Stimulated activated naive CD8-positive, alpha-beta T cell treated with anti-CD3 and anti-CD28 coated beads, Interleukin-15, Interleukin-2, amounts not matched to agents 100 ng/mL and 50 ng/mL, for 24 hours (primary cell): ENCODE measurements around the gene PAPOLG.
"Not testable (repeated sequence)": the region's sequence is repeated elsewhere in the genome, so short reads cannot be mapped to it uniquely, and the experiment has no call there.

Source experiments
- H3K27ac Mint-ChIP-seq: one replicate; pipeline ENCODE4 v1.8.0; 2021; ENCODE audit warnings: mild to moderate bottlenecking, mixed read lengths
- H3K27me3 Mint-ChIP-seq: one replicate; pipeline ENCODE4 v1.8.0; 2021; ENCODE audit warnings: mixed read lengths
- H3K36me3 Mint-ChIP-seq: one replicate; pipeline ENCODE4 v1.8.0; 2021; ENCODE audit warnings: low read depth, mixed read lengths
- H3K4me1 Mint-ChIP-seq: one replicate; pipeline ENCODE4 v1.8.0; 2021; ENCODE audit warnings: low read depth, mixed read lengths
- H3K4me3 Mint-ChIP-seq: one replicate; pipeline ENCODE4 v1.8.0; 2021; ENCODE audit warnings: mild to moderate bottlenecking, mixed read lengths
- H3K9me3 Mint-ChIP-seq: one replicate; pipeline ENCODE4 v1.8.0; 2021; ENCODE audit warnings: mixed read lengths

Gene PAPOLG

DNA sequence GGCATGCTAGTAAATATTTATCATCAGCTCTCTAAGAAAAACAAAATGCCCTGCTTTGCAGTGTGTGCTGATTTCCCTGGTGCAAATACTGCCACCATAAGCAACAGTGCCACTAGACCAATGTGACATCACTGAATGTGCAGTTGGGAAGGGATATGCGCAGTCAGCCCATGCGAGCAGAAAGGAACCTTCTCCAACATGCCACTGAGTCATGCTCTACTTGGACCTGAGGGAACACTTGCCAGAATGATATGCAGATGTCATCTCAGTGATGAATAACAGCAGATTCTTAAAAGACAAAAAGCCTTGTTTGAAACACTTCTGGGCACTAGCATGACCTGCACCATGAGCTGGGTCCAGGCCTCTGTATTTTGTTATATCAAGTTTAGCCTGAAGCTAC is 70.0 kb downstream of the PAPOLG start:
- Mint-ChIP-seq H3K27ac (no peak overlapping the region), H3K36me3 (no peaks in the 10 kb centered on the region), H3K4me3 (no peak overlapping the region), H3K27me3 (peaks cover 4% of the 10 kb centered on the region), H3K4me1 (peaks cover 49% of the 10 kb centered on the region), H3K9me3 (peaks cover 4% of the 10 kb centered on the region)

DNA sequence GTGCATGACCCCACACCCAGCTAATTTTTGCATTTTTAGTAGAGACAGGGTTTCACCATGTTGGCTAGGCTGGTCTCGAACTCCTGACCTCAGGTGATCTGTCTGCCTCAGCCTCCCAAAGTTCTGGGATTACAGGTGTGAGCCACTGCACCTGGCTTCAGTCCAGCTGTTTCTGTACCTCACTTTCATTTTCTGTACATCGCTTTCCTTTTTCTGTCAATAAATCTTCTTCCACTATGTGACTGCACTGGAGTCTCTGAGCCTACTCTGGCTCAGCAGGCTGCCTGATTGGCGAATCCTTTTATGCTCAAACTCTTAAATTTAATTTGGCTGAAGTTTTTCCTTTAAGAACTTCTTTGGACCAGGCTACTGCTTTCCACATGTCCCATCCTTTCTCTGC is 70.8 kb downstream of the PAPOLG start:
- not testable (repeated sequence) for H3K9me3 Mint-ChIP-seq, H3K4me3 Mint-ChIP-seq, H3K36me3 Mint-ChIP-seq, H3K27me3 Mint-ChIP-seq
- H3K4me1 Mint-ChIP-seq = peaks cover 45% of the 10 kb centered on the region
- peak overlapping the region; percentile 68 for H3K27ac Mint-ChIP-seq

DNA sequence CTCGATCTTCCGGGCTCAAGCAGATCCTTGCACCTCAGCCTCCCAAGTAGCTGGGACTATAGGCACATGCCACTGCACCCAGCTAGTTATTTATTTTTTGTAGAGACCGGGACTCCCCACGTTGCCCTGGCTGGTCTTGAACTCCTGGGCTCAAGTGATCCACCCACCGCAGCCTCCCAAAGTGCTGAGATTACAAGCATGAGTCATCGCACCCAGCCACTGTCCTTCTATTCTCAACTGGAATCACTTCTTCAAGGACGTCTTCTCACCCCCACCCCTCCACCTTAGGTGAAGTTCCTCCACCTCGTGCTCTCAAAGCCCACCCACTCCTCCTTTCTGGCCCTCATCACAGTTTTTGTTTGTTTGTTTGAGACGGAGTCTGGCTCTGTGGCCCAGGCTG is 71.3 kb downstream of the PAPOLG start:
- Mint-ChIP-seq H3K9me3 (peaks cover 4% of the 10 kb centered on the region), H3K4me1 (peaks cover 47% of the 10 kb centered on the region), H3K4me3 (no peak overlapping the region), H3K27me3 (peaks cover 4% of the 10 kb centered on the region), H3K27ac (peak overlapping the region; percentile 68), H3K36me3 (no peaks in the 10 kb centered on the region)

DNA sequence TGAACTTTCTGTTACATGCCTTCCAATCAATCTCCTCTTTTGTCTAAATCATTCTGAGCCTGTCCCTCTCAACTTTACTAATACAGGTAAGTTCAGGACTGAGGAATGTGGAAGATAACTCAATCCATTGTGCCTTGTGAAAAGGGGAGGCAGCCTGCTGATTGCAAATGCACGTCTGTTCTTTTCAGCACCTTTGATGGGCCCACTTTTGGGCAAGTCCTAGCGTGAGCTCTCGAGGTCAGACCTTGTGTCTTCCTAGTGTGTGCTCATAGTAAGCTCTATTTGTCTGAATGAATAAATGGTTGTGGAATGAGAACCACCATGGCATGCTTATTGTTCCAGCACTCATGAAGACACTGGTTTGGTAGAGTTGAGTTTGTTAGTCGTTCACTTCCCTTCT is 74.9 kb downstream of the PAPOLG start:
- H3K9me3 Mint-ChIP-seq = peaks cover 4% of the 10 kb centered on the region
- H3K4me3 Mint-ChIP-seq = no peak overlapping the region
- H3K27me3 Mint-ChIP-seq = peaks cover 4% of the 10 kb centered on the region
- no peaks in the 10 kb centered on the region for H3K36me3 Mint-ChIP-seq
- H3K27ac Mint-ChIP-seq = no peak overlapping the region
- peaks cover 74% of the 10 kb centered on the region for H3K4me1 Mint-ChIP-seq

DNA sequence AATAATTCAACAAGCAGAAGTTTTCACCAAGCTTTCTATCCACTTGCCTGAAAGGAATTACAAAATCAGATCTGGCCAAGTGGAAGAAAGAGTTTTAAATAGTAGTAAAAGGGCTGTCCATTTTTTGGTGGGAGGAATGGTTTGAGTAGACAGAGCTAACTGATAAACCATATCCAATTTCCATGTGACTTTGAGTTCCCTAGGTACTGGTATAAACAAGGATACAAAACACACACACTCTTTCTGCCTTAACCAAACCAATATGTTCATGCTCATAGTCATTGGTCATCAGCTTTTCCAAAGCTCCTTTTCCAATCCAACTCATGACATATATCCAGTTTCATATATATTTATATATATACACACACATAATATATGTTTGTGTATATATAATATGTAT is 75.9 kb downstream of the PAPOLG start:
- Mint-ChIP-seq H3K4me1 (peaks cover 74% of the 10 kb centered on the region), H3K27ac (no peak overlapping the region), H3K36me3 (no peaks in the 10 kb centered on the region)

DNA sequence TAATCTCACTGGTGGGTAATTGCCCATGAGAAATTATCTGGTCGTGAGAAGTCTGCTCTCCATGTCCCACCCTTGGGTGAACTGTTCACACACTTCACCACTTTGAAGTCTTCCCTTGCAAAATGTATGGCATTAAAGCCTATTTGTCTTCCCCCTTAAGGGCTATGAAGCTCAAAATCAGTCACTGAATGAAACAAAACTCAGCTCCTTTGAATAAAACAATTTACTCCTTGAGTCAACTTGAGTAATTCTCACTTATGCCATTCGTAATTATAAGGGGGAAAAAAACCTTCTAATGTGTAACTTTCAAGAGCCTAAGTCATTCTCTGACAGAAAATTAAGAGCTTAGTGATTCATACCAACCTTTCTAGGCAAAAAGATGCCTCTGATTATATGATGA is 76.6 kb downstream of the PAPOLG start:
- peaks cover 10% of the 10 kb centered on the region for H3K27me3 Mint-ChIP-seq
- peaks cover 4% of the 10 kb centered on the region for H3K9me3 Mint-ChIP-seq
- no peaks in the 10 kb centered on the region for H3K36me3 Mint-ChIP-seq
- peaks cover 74% of the 10 kb centered on the region for H3K4me1 Mint-ChIP-seq
- no peak overlapping the region for H3K4me3 Mint-ChIP-seq
- H3K27ac Mint-ChIP-seq = peak overlapping the region; percentile 82

More for the DNA sequence above, 75.9 kb downstream of the PAPOLG start:
- Mint-ChIP-seq H3K9me3 (peaks cover 4% of the 10 kb centered on the region), H3K27me3 (peaks cover 10% of the 10 kb centered on the region), H3K4me3 (no peak overlapping the region)

DNA sequence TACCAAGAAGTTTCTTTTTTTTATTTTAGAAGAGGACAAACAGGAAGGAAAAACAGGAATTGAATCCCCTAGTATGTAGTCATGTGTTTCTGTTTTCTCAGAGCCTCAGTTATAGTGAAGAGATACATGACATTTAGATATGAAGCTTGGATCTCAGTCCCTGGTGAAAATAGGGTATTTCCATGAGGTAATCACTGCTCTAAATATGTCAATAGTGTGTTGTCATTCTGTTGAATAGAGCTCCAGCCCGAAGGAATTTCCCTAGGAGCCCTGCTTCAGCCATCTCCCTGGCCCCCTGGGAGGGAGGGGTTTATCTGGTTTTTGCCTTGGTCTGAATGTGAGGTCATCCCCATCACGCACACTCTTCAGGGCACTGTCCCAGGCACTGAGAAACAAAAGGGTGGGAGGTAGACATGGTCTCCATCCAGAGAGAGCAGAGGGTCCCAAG is 78.2 kb downstream of the PAPOLG start:
- H3K4me1 Mint-ChIP-seq = peaks cover 79% of the 10 kb centered on the region
- H3K36me3 Mint-ChIP-seq = no peaks in the 10 kb centered on the region

DNA sequence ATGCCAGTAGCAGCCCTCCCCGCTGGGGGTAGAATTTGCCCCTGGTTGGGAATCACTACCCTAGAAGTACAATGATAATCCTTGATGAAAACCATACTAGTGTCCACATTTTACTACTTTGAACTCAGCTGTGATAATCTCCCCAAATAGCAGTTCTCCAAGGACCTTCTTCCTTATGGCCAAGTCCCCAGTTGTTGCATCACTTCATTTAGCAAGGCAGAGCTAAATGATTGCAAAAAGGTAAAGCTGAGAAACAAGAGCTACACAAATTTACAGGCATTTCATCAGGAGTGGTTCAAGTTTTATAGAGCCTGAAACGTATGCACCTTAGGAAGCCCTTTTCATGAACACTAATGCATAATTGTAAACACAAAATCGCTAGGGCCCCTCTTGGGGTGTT is 80.4 kb downstream of the PAPOLG start:
- no peaks in the 10 kb centered on the region for H3K9me3 Mint-ChIP-seq
- H3K4me1 Mint-ChIP-seq = peaks cover 88% of the 10 kb centered on the region
- H3K36me3 Mint-ChIP-seq = no peaks in the 10 kb centered on the region
- H3K27me3 Mint-ChIP-seq = peaks cover 6% of the 10 kb centered on the region
- H3K27ac Mint-ChIP-seq = peak overlapping the region; percentile 8
- no peak overlapping the region for H3K4me3 Mint-ChIP-seq

More for the DNA sequence above, 78.2 kb downstream of the PAPOLG start:
- Mint-ChIP-seq H3K27me3 (peaks cover 10% of the 10 kb centered on the region), H3K4me3 (no peak overlapping the region), H3K27ac (peak overlapping the region; percentile 89), H3K9me3 (peaks cover 4% of the 10 kb centered on the region)

DNA sequence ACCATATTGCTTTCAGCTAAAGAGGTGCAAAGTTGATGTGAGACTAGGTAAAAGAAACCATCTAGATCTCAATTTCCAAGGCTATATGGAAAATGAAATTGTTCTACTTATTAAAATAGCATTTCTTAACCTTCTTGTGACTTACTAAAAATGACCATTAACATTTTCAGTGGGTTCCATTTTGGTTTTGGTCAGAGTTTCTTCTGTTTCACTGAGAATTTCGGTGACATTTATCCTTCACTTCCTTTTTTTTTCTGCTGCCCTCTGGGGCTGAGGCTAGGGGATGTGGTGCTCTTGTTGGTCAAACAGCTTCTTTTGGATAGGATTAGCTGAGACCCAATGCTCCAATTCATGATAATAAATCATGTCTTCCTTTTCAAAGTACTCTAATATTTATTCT is 81.1 kb downstream of the PAPOLG start:
- no peaks in the 10 kb centered on the region for H3K9me3 Mint-ChIP-seq
- H3K27me3 Mint-ChIP-seq = peaks cover 6% of the 10 kb centered on the region
- H3K4me1 Mint-ChIP-seq = peaks cover 82% of the 10 kb centered on the region
- no peak overlapping the region for H3K27ac Mint-ChIP-seq
- H3K36me3 Mint-ChIP-seq = no peaks in the 10 kb centered on the region
- H3K4me3 Mint-ChIP-seq = no peak overlapping the region

DNA sequence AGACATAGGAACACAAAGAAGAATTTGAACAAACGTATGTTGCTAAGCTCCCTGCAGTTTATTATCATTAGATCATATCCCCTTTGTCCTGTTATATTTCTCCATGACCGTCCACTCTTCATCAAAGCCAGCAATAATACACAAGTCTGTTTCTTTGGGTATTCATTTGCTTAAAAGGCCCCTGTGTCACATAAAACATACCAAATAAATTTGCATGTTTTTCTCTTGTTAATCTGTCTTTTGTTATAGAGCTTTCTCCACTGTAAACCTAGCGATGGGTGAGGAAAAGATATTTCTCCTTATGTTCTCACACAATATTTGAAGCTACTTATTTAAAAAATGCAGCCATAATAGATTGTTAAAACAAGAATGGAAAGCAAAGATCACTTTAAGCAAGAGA is 82.4 kb downstream of the PAPOLG start:
- H3K4me3 Mint-ChIP-seq = no peak overlapping the region
- peaks cover 6% of the 10 kb centered on the region for H3K27me3 Mint-ChIP-seq
- no peaks in the 10 kb centered on the region for H3K36me3 Mint-ChIP-seq
- no peaks in the 10 kb centered on the region for H3K9me3 Mint-ChIP-seq
- H3K27ac Mint-ChIP-seq = peak overlapping the region; percentile 4
- peaks cover 79% of the 10 kb centered on the region for H3K4me1 Mint-ChIP-seq

DNA sequence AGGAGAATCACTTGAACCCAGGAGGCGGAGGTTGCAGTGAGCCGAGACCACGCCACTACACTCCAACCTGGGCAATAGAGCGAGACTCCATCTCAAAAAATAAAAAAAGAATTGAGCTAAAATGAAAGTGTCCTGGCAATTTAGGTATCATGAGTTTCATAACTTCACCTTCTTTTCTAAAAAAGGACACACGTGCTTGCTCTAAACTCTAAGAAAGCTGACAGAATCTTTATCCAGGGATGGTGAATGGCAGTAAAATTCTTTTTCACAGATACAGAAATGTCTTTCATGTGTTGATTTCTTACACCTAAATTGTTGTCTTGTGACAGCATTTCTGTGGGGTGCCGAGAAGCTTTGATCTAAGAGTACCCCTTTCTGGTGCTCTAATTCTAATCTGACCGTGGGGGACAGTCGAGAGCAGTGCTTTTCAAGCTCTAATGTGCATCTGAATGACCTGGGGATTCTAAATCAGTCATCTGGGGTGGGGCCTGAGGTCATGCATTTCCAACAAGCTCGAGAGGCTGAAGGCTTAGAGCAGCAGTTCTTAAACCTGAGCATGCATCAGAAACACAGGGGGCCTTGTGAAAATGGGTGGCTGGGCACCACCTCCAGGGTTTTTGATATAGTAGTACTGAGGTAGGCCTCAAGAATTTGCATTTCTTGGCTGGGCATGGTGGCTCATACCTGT is 83.2 kb downstream of the PAPOLG start:
- peaks cover 6% of the 10 kb centered on the region for H3K27me3 Mint-ChIP-seq
- H3K4me1 Mint-ChIP-seq = peaks cover 79% of the 10 kb centered on the region
- no peak overlapping the region for H3K4me3 Mint-ChIP-seq
- peak overlapping the region; percentile 65 for H3K27ac Mint-ChIP-seq
- no peaks in the 10 kb centered on the region for H3K36me3 Mint-ChIP-seq
- no peaks in the 10 kb centered on the region for H3K9me3 Mint-ChIP-seq

DNA sequence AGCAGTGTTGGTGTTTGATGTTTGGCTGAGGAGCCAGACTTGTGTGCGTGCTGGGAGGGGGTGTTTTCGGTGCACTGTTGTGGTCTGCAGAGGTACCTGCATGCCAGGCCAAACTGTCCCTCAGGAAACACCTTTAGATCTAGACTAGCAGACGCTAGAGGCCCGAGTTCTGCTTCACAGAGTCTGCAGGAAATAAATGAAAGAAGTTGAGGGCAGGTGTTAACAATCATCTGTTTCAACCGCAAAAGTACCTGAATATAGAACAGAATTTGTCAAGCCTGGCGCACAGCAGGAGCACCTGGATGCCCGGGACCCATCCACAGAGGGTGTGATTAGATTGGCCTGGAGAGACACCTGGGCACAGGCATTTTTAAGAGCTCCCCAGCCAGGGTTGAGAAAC is 84.8 kb downstream of the PAPOLG start:
- Mint-ChIP-seq H3K27me3 (peaks cover 6% of the 10 kb centered on the region), H3K9me3 (no peaks in the 10 kb centered on the region), H3K27ac (peak overlapping the region; percentile 84), H3K36me3 (no peaks in the 10 kb centered on the region), H3K4me1 (peaks cover 76% of the 10 kb centered on the region), H3K4me3 (peak overlapping the region; percentile 32)

DNA sequence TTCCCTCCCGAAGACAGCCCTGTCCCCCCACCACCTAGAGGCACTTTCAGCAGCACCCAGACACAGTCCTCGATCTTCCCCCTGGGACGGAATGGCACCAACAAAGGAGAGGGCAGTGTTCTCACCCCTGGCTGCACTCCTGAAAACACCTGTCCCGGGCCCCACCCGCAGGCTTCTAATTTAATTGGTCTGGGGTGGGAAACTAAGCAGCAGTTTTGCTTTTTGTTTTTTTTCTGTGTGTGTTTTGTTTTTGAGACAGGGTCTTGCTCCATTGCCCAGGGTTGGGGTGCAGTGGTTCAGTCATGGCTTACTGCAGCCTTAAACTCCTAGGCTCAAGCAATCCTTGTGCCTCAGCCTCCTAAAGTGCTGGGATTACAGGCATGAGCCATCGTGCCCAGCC is 86.9 kb downstream of the PAPOLG start:
- no peak overlapping the region for H3K27ac Mint-ChIP-seq
- H3K4me1 Mint-ChIP-seq = peaks cover 59% of the 10 kb centered on the region
- no peaks in the 10 kb centered on the region for H3K27me3 Mint-ChIP-seq
- no peak overlapping the region for H3K4me3 Mint-ChIP-seq
- H3K9me3 Mint-ChIP-seq = no peaks in the 10 kb centered on the region
- H3K36me3 Mint-ChIP-seq = no peaks in the 10 kb centered on the region

DNA sequence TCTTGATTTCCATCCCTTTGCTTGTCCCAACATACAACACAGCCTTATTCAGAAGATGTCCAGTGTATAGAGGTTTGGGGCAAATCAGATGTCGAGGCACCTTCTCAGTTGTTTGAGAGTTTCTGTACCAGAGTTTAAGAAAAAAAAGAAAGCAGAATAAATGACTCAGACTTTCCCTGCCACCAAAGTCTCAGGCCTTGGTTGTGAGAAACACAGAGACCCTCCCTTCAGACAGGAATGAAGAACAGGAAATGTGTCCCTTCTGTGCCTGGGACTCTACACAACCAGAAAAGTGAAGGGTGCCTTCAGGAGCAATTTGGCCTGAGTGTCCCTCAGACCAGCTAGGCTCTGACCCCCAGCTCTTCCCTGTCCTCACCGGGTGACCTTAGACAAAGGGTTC is 88.0 kb downstream of the PAPOLG start:
- no peaks in the 10 kb centered on the region for H3K27me3 Mint-ChIP-seq
- H3K36me3 Mint-ChIP-seq = no peaks in the 10 kb centered on the region
- peak overlapping the region; percentile 56 for H3K4me3 Mint-ChIP-seq
- peak overlapping the region; percentile 83 for H3K27ac Mint-ChIP-seq
- H3K4me1 Mint-ChIP-seq = peaks cover 53% of the 10 kb centered on the region
- no peaks in the 10 kb centered on the region for H3K9me3 Mint-ChIP-seq

DNA sequence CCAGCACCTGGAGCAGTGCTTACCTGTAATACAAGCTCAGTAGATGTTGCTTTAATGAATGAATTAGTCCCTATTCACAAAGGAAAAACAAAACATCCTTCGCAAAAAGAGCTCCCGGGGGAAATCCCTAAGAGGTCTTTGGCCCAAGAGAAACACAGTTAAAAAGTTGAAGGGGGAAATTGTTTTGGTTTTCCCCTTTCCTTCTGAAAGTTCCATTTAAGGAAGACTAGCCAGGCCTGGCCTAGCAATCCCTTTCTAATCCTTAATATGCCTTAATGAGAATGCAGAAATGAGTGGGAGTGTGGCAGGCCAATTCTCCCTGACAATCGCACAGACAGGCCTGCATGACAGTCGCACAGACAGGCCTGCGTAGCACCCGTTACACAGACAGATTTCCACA is 91.8 kb downstream of the PAPOLG start:
- no peaks in the 10 kb centered on the region for H3K9me3 Mint-ChIP-seq
- peaks cover 25% of the 10 kb centered on the region for H3K4me1 Mint-ChIP-seq
- no peaks in the 10 kb centered on the region for H3K27me3 Mint-ChIP-seq
- no peak overlapping the region for H3K4me3 Mint-ChIP-seq
- H3K27ac Mint-ChIP-seq = no peak overlapping the region
- H3K36me3 Mint-ChIP-seq = no peaks in the 10 kb centered on the region
